Prostate gland (tissue), 2 donors: ENCODE results near the gene RAB37. TPM values are rescaled to one million over a fixed set of nuclear protein-coding genes. Genes with fewer than 3 reads are reported as not detected.
A peak's percentile ranks its signal among the peaks of the same experiment; 100 is the strongest.

ENCODE experiments used
- DNase-seq: peaks from one replicate; pipeline ENCODE4 v3.0.0-alpha.2; 2019; ENCODE audit warnings: low spot score
- H3K27ac ChIP-seq, 2 donors: fragments of 200-600 bp; sonication (generic); 2 replicates each; pipeline ENCODE4 v1.5.1; 2017 to 2019
- H3K27me3 ChIP-seq: fragments of 200-600 bp; sonication (generic); replicated peaks from 2 replicates; pipeline ENCODE4 v1.5.1; 2019; ENCODE audit not compliant: insufficient read depth
- H3K36me3 ChIP-seq, 2 donors: fragments of 200-600 bp; sonication (generic); 1 replicate in 1 of 2; 2 replicates in 1 of 2; pipeline versions ENCODE4 v1.5.1 to v1.8.1; 2017 to 2019
- H3K4me1 ChIP-seq: fragments of 200-600 bp; sonication (generic); replicated peaks from 2 replicates; pipeline ENCODE4 v1.5.1; 2019
- H3K4me3 ChIP-seq, 2 donors: fragments of 200-600 bp; sonication (generic); 2 replicates each; pipeline ENCODE4 v1.5.1; 2017 to 2019
- H3K9me3 ChIP-seq: fragments of 200-600 bp; sonication (generic); 2 replicates; pipeline ENCODE4 v1.5.1; 2017
- CTCF ChIP-seq, 4 experiments: fragments of 200-600 bp in 2 of 4; fragments of 450-650 bp in 2 of 4; sonication (generic) in 2 of 4; IDR thresholded peaks; 1 replicate in 3 of 4; 2 replicates in 1 of 4; pipeline ENCODE4 v1.5.1; 2016 to 2019; ENCODE audit warnings: antibody characterized with exemption in 4 of 4, mild to moderate bottlenecking in 2 of 4, moderate library complexity in 2 of 4
- POLR2A ChIP-seq: fragments of 450-650 bp; IDR thresholded peaks from one replicate; pipeline ENCODE4 v1.6.1; 2016; ENCODE audit warnings: antibody characterized with exemption, mild to moderate bottlenecking
- POLR2AphosphoS5 ChIP-seq: sonication (generic); formaldehyde crosslinking; IDR thresholded peaks from one replicate; pipeline ENCODE4 v1.6.1; 2017; ENCODE audit warnings: antibody characterized with exemption
- WGBS: methylation state at CpG from one replicate; pipeline ENCODE4 v1.1.5; 2018; 5-methylcytosine and 5-hydroxymethylcytosine counted together
- intact Hi-C: fragments of 100-400 bp; cut with DNase I; formaldehyde crosslinking; loops from one replicate; pipeline ENCODE4 v1.14.2; 2022
- total RNA-seq, 2 donors: library from RNA; depleted of rRNA; stranded (reverse); fragments of >200 nt; gene quantifications; one replicate each; pipeline ENCODE4 v1.1.0, GENCODE V29; 2016

RAB37 gene
- total RNA-seq, 2 donors from 2014 or later, result 1.6 to 2.2 TPM

- Histone ChIP-seq H3K4me3 (no peak overlapping the region), H3K27me3 (no peaks in the 10 kb centered on the region), H3K9me3 (no peaks in the 10 kb centered on the region), H3K27ac (peak overlapping the region; percentile 90 to 91), H3K36me3 (no peaks in the 10 kb centered on the region), H3K4me1 (peaks cover 59% of the 10 kb centered on the region)
- WGBS, result 28% methylated on average over 26 of the region's 26 CpGs
- peak; percentile 29 for TF ChIP-seq POLR2AphosphoS5
- TF ChIP-seq CTCF (IDR thresholded peaks at IDR 0.05), result no peak
- no peak for TF ChIP-seq POLR2A
- DNase-seq, result peak; percentile 84
- intact Hi-C loops, result loop anchor here (5.0 kb wide), 1 partner anchor 531 kb away; no protein-coding TSS in a partner anchor
Observed at GRCh38 chr17:74757931-74758847, 21.1 kb downstream of the RAB37 start.

GRCh38 chr17:74758848-74759168 lies 21.8 kb downstream of the RAB37 start:
- Histone ChIP-seq H3K27ac (peak overlapping the region; percentile 90 to 91), H3K4me1 (peaks cover 60% of the 10 kb centered on the region), H3K9me3 (no peaks in the 10 kb centered on the region), H3K27me3 (no peaks in the 10 kb centered on the region), H3K36me3 (no peaks in the 10 kb centered on the region), H3K4me3 (no peak overlapping the region)
- peak; percentile 18 for TF ChIP-seq POLR2AphosphoS5
- no peak for TF ChIP-seq CTCF (IDR thresholded peaks at IDR 0.05)
- peak; percentile 55 for DNase-seq
- intact Hi-C loops, result loop anchor here (5.0 kb wide), 1 partner anchor 532 kb away; no protein-coding TSS in a partner anchor
- 50% methylated on average over 2 of the region's 2 CpGs for WGBS

GRCh38 chr17:74759243-74759801 lies 22.3 kb downstream of the RAB37 start:
- H3K27ac ChIP-seq, result peak overlapping the region; percentile 90 to 91

GRCh38 chr17:74759941-74760340 lies 22.9 kb downstream of the RAB37 start:
- intact Hi-C loops, result loop anchor here (5.0 kb wide), 1 partner anchor 533 kb away; no protein-coding TSS in a partner anchor
- WGBS, result 54% methylated on average over 10 of the region's 10 CpGs
- Histone ChIP-seq H3K4me3 (no peak overlapping the region), H3K36me3 (no peaks in the 10 kb centered on the region), H3K4me1 (peaks cover 60% of the 10 kb centered on the region), H3K27me3 (no peaks in the 10 kb centered on the region), H3K9me3 (no peaks in the 10 kb centered on the region), H3K27ac (peak overlapping the region; percentile 90 to 91)
- DNase-seq, result peak; percentile 85
- peak; percentile 81 for TF ChIP-seq POLR2AphosphoS5
- TF ChIP-seq POLR2A, result no peak

More at GRCh38 chr17:74759243-74759801, 22.3 kb downstream of the RAB37 start:
- H3K4me3 ChIP-seq, result no peak overlapping the region
- no peaks in the 10 kb centered on the region for H3K9me3 ChIP-seq
- H3K36me3 ChIP-seq, result no peaks in the 10 kb centered on the region
- no peak for DNase-seq
- peaks cover 60% of the 10 kb centered on the region for H3K4me1 ChIP-seq
- 60% methylated on average over 9 of the region's 9 CpGs for WGBS
- TF ChIP-seq POLR2AphosphoS5 (no peak), POLR2A (no peak), CTCF (IDR thresholded peaks at IDR 0.05) (no peak)
- H3K27me3 ChIP-seq, result no peaks in the 10 kb centered on the region
- intact Hi-C loops, result loop anchor here (5.0 kb wide), 1 partner anchor 532 kb away; no protein-coding TSS in a partner anchor

- Histone ChIP-seq H3K4me1 (peaks cover 60% of the 10 kb centered on the region), H3K9me3 (no peaks in the 10 kb centered on the region), H3K27ac (peak overlapping the region; percentile 90 to 91), H3K4me3 (no peak overlapping the region), H3K36me3 (no peaks in the 10 kb centered on the region), H3K27me3 (no peaks in the 10 kb centered on the region)
- intact Hi-C loops, result no loop called here
- 37% methylated on average over 7 of the region's 7 CpGs for WGBS
- DNase-seq, result peak; percentile 64
- TF ChIP-seq POLR2A, result no peak
- peak; percentile 49 for TF ChIP-seq POLR2AphosphoS5
- TF ChIP-seq CTCF (IDR thresholded peaks at IDR 0.05), result no peak
Observed at GRCh38 chr17:74760404-74761105, 23.5 kb downstream of the RAB37 start.
